HFFc6 (cell line): ENCODE measurements around the gene SLC12A5. TPM values are rescaled to one million over a fixed set of nuclear protein-coding genes. Genes with fewer than 3 reads are reported as not detected.

Experiments
- DNase-seq: peaks from one replicate; pipeline ENCODE4 v3.0.0-alpha.2; 2018
- H3K27ac Mint-ChIP-seq: 2 replicates; pipeline ENCODE4 v1.8.0; 2020; ENCODE audit warnings: mild to moderate bottlenecking, mixed read lengths
- H3K27me3 Mint-ChIP-seq: 2 replicates; pipeline ENCODE4 v1.8.0; 2021; ENCODE audit warnings: mild to moderate bottlenecking, moderate library complexity, mixed read lengths; ENCODE audit not compliant: insufficient read depth
- H3K36me3 Mint-ChIP-seq: 2 replicates; pipeline ENCODE4 v1.8.0; 2021; ENCODE audit warnings: low read depth, mixed read lengths
- H3K4me1 Mint-ChIP-seq: 2 replicates; pipeline ENCODE4 v1.8.0; 2020; ENCODE audit warnings: low read depth, mixed read lengths
- H3K4me3 Mint-ChIP-seq: 2 replicates; pipeline ENCODE4 v1.8.0; 2020; ENCODE audit warnings: mild to moderate bottlenecking, moderate library complexity, mixed read lengths
- H3K9me3 Mint-ChIP-seq: 2 replicates; pipeline ENCODE4 v1.8.0; 2020; ENCODE audit warnings: mild to moderate bottlenecking, mixed read lengths
- CTCF ChIP-seq: fragments of 200-600 bp; sonication (generic); IDR thresholded peaks from 2 replicates; pipeline ENCODE4 v1.5.0; 2021; ENCODE audit warnings: antibody characterized with exemption, mild to moderate bottlenecking
- total RNA-seq, 6 experiments: library from RNA; stranded (reverse); fragmentation: NEBNext Ultra II Directional; extraction: Animal tissue kit (Norgen Biotek cat#: 25700); gene quantifications; 2 replicates in 1 of 6; 3 replicates in 5 of 6; pipeline ENCODE4 v1.2.3, GENCODE V29; 2021

SLC12A5 gene
- total RNA-seq, 6 experiments from 2014 or later, result 0.18 to 0.82 (median 0.52) TPM; not detected in 1

GRCh38 chr20:46056970-46057855 is 28.2 kb downstream of the SLC12A5 start:
- no peaks in the 10 kb centered on the region for H3K9me3 Mint-ChIP-seq
- H3K4me3 Mint-ChIP-seq, result no peak overlapping the region
- H3K27ac Mint-ChIP-seq, result no peak overlapping the region
- DNase-seq, result peak; percentile 11
- peaks cover 6% of the 10 kb centered on the region; the same call in 1 of the 2 replicates for H3K36me3 Mint-ChIP-seq
- H3K27me3 Mint-ChIP-seq, result peaks cover 23% of the 10 kb centered on the region
- no peak for TF ChIP-seq CTCF
- peaks cover 6% of the 10 kb centered on the region; the same call in 1 of the 2 replicates for H3K4me1 Mint-ChIP-seq

DNA sequence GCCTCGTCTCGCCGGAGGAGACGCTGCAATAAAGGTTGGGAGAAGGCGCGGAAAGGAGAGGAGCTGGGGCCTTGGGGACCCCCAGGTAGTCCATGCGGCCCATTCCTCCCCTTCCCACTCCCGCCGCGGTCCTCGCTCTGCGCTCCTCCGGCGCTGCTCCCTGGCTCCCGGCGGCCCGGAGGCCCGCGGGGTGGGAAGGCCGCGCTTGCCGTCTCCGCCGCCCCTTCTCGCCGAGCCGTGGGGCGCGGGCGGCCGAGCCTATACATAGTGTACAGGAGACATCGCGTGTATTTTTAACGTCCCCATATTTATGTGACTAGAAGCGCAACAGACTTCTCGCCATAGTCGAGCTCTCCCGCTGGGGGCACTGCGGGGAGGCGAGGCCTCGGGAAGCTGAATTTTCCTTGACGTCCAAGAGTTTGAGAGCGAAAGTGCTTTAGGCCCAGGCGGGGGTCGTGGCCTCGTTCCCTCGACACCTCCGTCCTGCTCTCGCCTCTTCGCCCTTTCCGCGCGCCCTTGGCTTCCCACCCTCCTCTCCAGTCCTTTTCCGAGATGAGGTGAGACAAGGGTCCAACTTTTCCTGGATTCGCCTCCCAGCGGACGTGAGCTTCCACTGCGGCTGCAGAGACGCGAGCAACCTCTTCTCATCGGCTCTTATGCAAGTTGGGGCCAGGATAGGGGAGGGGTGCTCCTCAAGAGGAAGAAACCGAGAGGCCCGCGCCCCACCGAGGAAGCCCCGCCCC is 29.0 kb downstream of the SLC12A5 start:
- TF ChIP-seq CTCF, result peak; percentile 66
- Mint-ChIP-seq H3K4me3 (peak overlapping the region; percentile 68), H3K27me3 (peaks cover 21% of the 10 kb centered on the region), H3K4me1 (peaks cover 6% of the 10 kb centered on the region; the same call in 1 of the 2 replicates), H3K27ac (no peak overlapping the region), H3K9me3 (no peaks in the 10 kb centered on the region), H3K36me3 (peaks cover 6% of the 10 kb centered on the region; the same call in 1 of the 2 replicates)
- DNase-seq, result peak; percentile 2

DNA sequence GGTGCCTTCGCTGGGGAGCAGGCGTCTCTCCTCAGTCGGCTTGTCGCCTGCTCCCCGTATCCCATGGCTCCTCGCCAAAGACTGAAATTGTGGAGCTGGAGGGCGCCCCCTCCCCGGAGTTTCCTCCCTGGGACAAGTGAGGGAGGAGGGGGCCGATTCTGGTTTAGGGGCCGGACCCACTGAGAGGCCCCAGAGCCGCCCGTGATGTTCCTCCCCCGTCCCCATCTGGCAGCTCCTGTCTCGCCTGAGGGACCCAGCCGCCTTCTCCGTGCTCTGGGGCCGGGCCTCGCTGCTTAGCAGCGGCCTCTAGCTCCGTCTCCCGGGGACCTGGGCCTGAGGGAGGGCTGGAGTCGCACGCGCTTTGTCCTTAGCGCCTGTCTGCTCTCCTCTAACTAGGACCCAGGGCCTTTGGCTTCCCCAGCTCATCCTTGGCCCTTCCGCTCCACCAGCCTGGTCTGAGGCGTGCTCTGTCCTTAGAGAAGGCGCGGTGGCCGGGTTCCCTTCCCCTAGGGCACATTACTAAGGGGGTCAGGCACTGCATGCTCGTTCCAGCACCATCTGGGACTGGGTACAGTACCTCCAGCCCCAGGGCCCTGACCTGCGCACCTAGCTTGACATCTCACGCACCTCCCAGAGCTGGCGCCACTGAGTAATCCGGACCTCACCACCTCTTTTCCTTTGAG is 29.7 kb downstream of the SLC12A5 start:
- H3K27ac Mint-ChIP-seq, result no peak overlapping the region
- no peaks in the 10 kb centered on the region for H3K9me3 Mint-ChIP-seq
- peaks cover 11% of the 10 kb centered on the region for H3K36me3 Mint-ChIP-seq
- H3K4me1 Mint-ChIP-seq, result peaks cover 6% of the 10 kb centered on the region; the same call in 1 of the 2 replicates
- no peak overlapping the region for H3K4me3 Mint-ChIP-seq
- peaks cover 21% of the 10 kb centered on the region for H3K27me3 Mint-ChIP-seq
- TF ChIP-seq CTCF, result no peak
- DNase-seq, result no peak

- no peak for DNase-seq
- peaks cover 6% of the 10 kb centered on the region; the same call in 1 of the 2 replicates for H3K4me1 Mint-ChIP-seq
- H3K9me3 Mint-ChIP-seq, result no peaks in the 10 kb centered on the region
- no peak overlapping the region for H3K4me3 Mint-ChIP-seq
- H3K36me3 Mint-ChIP-seq, result peaks cover 21% of the 10 kb centered on the region
- no peak overlapping the region for H3K27ac Mint-ChIP-seq
- TF ChIP-seq CTCF, result no peak
- peaks cover 14% of the 10 kb centered on the region for H3K27me3 Mint-ChIP-seq
These were observed 31.4 kb downstream of the SLC12A5 start for GRCh38 chr20:46060301-46060881.

DNA sequence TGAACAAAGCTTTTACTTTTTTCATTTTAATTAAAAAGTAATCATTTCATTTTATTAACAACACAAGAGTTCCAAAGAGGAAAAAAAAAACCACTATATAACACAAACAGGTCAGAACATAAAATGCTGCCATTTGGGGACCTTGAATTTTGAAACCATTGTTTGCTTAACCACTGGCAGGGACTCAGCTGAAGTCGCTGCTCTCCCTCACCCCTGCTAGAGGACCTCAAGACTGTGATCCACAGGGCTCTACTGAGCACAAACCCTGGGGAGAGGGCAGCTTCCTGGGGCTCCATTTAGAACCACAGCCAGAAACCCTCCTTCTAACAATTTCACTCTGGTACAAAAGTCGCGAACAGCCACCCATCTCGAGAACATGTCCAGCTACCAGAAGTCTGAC is 32.0 kb downstream of the SLC12A5 start:
- Mint-ChIP-seq H3K9me3 (no peaks in the 10 kb centered on the region), H3K36me3 (peaks cover 26% of the 10 kb centered on the region), H3K27ac (no peak overlapping the region), H3K4me1 (peaks cover 6% of the 10 kb centered on the region; the same call in 1 of the 2 replicates), H3K4me3 (no peak overlapping the region), H3K27me3 (peaks cover 14% of the 10 kb centered on the region)
- no peak for TF ChIP-seq CTCF
- DNase-seq, result no peak
